Right lobe of liver (tissue), 6 donors: Measurements from ENCODE around the gene SMIM38. TPM values are rescaled to one million over a fixed set of nuclear protein-coding genes. Genes with fewer than 3 reads are reported as not detected.
A peak's percentile ranks its signal among the peaks of the same experiment; 100 is the strongest.

Experiments
- ATAC-seq, 4 donors: fragments of 200-7000 bp; cut with Tn5 transposase; one replicate each; pipeline ENCODE4 v1.9.1; 2020; ENCODE audit warnings: mild to moderate bottlenecking in 4 of 4, moderate library complexity in 4 of 4
- DNase-seq, 3 donors: peaks; one replicate each; pipeline ENCODE4 v3.0.0-alpha.2; 2020
- H3K27ac ChIP-seq, 3 donors: fragments of 200-600 bp; one replicate each; pipeline ENCODE4 v1.8.0; 2022
- H3K27me3 ChIP-seq, 2 donors: fragments of 200-600 bp; one replicate each; pipeline ENCODE4 v1.8.0; 2022
- H3K36me3 ChIP-seq, 4 donors: fragments of 200-600 bp; sonication (generic) in 1 of 4; one replicate each; pipeline versions ENCODE4 v1.5.1 to v1.8.0; 2017 to 2022; ENCODE audit warnings: control low read depth in 1 of 4
- H3K4me1 ChIP-seq, 4 donors: fragments of 200-600 bp; sonication (generic) in 1 of 4; one replicate each; pipeline versions ENCODE4 v1.5.1 to v1.8.0; 2017 to 2022; ENCODE audit warnings: control low read depth in 1 of 4
- H3K4me3 ChIP-seq, 3 donors: fragments of 200-600 bp; one replicate each; pipeline ENCODE4 v1.8.0; 2022
- H3K9me3 ChIP-seq, 4 donors: fragments of 200-600 bp; sonication (generic) in 1 of 4; one replicate each; pipeline versions ENCODE4 v1.5.1 to v1.8.0; 2017 to 2022; ENCODE audit warnings: control low read depth in 1 of 4
- POLR2A ChIP-seq: fragments of 450-650 bp; IDR thresholded peaks from one replicate; pipeline ENCODE4 v1.6.1; 2017; ENCODE audit warnings: antibody characterized with exemption, mild to moderate bottlenecking
- WGBS: methylation state at CpG from one replicate; pipeline ENCODE4 v1.1.6; 2018; ENCODE audit warnings: low coverage, low lambda C conversion rate; ENCODE audit not compliant: insufficient coverage; ENCODE audit errors: missing lambda C conversion rate; 5-methylcytosine and 5-hydroxymethylcytosine counted together
- intact Hi-C, 2 donors: fragments of 100-400 bp; cut with DNase I; formaldehyde crosslinking; loops; one replicate each; pipeline versions ENCODE4 v1.11.2 to v1.14.1; 2022
- total RNA-seq, 6 experiments: library from RNA; depleted of rRNA in 2 of 6; stranded (reverse); fragments of >200 nt in 2 of 6; fragmentation: NEBNext Ultra II Directional in 3 of 6; extraction: Animal tissue kit (Norgen Biotek cat#: 25700) in 3 of 6; gene quantifications; one replicate each; pipeline versions ENCODE4 v1.1.0 to v1.2.4, GENCODE V29; 2016 to 2023
- TF ChIP-seq, protein P1 (sequence below), 4 donors: fragments of 200-600 bp in 3 of 4; fragments of 450-650 bp in 1 of 4; IDR thresholded peaks; one replicate each; pipeline versions ENCODE4 v1.5.1 to v1.8.0; 2016 to 2022; ENCODE audit warnings: antibody characterized with exemption in 4 of 4, mild to moderate bottlenecking in 2 of 4
- donor health status: DM: no; HTN: yes; CAD: no.
- donor health status: DM: no; HTN: no; CAD: no.
- donor health status: DM: no; HTN: no; CAD: no.
- donor health status: DM: no; HTN: yes; CAD: no.
- donor health status: DM: no; HTN: yes; CAD: no.

SMIM38 gene
- total RNA-seq, 6 experiments from 2014 or later = not detected

DNA sequence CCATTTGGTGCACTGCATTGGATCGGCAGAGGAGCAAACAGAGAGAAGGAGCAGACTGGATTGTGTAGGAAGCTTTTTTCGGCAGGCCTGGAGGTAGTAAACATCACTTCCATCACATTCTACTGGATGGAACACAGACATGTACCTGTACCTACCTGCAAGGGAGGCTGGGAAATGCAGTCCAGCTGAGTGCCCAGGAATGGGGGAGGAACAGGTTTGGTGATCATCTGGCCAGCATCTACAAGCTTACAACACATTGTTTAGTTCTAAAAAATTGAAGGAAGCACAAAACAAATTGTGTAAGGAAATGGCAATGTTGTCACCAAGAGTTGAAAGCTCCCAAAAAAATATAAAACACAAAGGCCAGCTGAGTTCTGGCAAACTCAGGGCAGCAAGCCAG, 19.1 kb downstream of the SMIM38 start:
- intact Hi-C loops = no loop called here
- Histone ChIP-seq H3K4me3 (no peak overlapping the region), H3K4me1 (no peaks in the 10 kb centered on the region), H3K27ac (no peak overlapping the region), H3K9me3 (no peaks in the 10 kb centered on the region), H3K27me3 (no peaks in the 10 kb centered on the region), H3K36me3 (no peaks in the 10 kb centered on the region)
- ATAC-seq (no peak), DNase-seq (no peak)
- TF ChIP-seq POLR2A = no peak
- TF ChIP-seq, protein P1, sequence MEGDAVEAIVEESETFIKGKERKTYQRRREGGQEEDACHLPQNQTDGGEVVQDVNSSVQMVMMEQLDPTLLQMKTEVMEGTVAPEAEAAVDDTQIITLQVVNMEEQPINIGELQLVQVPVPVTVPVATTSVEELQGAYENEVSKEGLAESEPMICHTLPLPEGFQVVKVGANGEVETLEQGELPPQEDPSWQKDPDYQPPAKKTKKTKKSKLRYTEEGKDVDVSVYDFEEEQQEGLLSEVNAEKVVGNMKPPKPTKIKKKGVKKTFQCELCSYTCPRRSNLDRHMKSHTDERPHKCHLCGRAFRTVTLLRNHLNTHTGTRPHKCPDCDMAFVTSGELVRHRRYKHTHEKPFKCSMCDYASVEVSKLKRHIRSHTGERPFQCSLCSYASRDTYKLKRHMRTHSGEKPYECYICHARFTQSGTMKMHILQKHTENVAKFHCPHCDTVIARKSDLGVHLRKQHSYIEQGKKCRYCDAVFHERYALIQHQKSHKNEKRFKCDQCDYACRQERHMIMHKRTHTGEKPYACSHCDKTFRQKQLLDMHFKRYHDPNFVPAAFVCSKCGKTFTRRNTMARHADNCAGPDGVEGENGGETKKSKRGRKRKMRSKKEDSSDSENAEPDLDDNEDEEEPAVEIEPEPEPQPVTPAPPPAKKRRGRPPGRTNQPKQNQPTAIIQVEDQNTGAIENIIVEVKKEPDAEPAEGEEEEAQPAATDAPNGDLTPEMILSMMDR (IDR thresholded peaks at IDR 0.05) = no peak
- WGBS = no CpG with 5 or more reads among the region's 2 CpGs

DNA sequence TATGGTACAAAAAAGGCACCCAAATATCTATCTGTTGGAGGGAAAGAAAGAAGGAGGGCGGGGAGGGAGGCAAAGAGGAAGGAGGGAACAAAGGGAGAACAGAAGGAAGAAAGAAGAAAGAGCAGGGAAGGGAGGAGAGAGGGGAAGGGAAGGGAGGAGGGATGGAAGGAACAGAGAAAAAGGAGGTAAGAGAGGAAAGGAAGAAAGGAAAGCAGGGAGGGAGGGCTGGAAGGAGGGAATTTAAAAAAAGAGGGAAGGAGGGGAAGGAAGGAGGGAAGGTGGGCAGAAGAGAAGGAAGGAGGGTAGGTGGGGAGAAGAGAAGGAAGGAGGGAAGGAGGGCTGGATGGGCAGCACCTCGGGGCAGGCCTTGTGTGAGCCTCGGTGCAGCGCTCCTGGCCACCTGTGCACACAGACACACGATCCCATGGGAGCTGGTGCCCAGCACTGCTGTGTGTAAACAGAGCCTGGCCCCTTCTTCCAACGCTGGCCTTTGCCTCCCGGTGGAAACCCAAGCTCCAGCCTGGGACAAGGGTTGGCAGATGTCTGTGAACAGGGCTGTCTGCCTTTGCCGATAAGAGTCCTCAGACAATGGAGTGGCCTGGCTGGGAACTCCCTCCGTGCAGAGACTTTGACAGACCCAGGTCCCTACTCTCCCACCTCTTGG, 23.2 kb downstream of the SMIM38 start:
- no peaks in the 10 kb centered on the region for H3K27me3 ChIP-seq
- 50% methylated on average over 4 of the region's 9 CpGs for WGBS
- ATAC-seq = peak in 2 of 4 donors; percentile 23 to 37

DNA sequence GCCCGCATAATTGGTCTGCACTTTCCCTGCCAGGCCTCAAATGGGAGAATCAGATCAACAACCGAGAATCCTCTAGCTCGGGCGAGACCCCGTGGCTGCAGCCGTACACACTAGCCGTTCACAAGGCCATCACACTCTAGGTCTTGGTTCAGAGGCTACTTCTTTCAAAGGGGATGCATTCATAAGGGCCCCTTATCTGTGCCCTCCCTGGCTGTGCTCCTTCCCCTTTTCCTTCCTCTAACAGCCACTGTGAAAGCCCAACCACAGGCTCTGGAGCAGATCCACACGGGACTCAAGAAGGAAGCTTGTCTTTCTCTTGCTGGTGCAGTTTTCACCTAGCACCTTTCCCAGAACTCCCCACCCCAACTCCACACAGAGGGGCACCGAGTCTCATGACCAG, 24.5 kb downstream of the SMIM38 start:
- peak in 1 of 4 donors; percentile 53 for ATAC-seq
- no peaks in the 10 kb centered on the region for H3K36me3 ChIP-seq
- H3K9me3 ChIP-seq = no peaks in the 10 kb centered on the region
- peak in 1 of 3 donors; percentile 24 for DNase-seq
- WGBS = 48% methylated on average over 2 of the region's 9 CpGs
- no peak overlapping the region for H3K27ac ChIP-seq
- H3K4me3 ChIP-seq = no peak overlapping the region
- TF ChIP-seq POLR2A = no peak
- TF ChIP-seq, protein P1 (IDR thresholded peaks at IDR 0.05) = no peak
- H3K4me1 ChIP-seq = no peaks in the 10 kb centered on the region
- intact Hi-C loops = no loop called here
- no peaks in the 10 kb centered on the region for H3K27me3 ChIP-seq

More for the DNA sequence above, 23.2 kb downstream of the SMIM38 start:
- H3K36me3 ChIP-seq = no peaks in the 10 kb centered on the region
- H3K9me3 ChIP-seq = no peaks in the 10 kb centered on the region
- no peaks in the 10 kb centered on the region for H3K4me1 ChIP-seq
- no peak overlapping the region for H3K4me3 ChIP-seq
- no peak overlapping the region for H3K27ac ChIP-seq
- intact Hi-C loops = no loop called here
- DNase-seq = peak in 1 of 3 donors; percentile 31
- TF ChIP-seq, protein P1 (IDR thresholded peaks at IDR 0.05) = no peak
- no peak for TF ChIP-seq POLR2A

DNA sequence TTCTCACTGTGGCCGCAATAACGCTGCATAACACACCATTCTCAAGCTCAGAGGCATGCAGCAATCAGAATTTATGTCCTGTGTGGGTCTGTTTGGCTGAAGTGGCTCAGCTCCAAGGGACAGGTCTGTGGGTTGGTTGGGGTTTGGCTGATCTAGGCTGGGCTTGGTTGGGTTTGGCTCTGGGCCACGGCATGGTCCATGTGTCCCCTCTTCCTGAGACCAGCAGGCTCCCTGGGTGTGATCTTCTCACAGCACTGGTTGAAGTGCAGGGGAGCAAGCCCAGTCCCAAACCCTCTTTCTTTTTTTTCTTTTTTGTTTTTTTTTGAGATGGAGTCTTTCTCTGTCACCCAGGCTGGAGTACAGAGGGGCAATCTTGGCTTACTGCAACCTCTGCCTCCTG, 25.0 kb downstream of the SMIM38 start:
- intact Hi-C loops = no loop called here
- TF ChIP-seq, protein P1 (IDR thresholded peaks at IDR 0.05) = no peak
- no peak for TF ChIP-seq POLR2A
- DNase-seq (peak in 1 of 3 donors; percentile 34), ATAC-seq (no peak)
- Histone ChIP-seq H3K36me3 (no peaks in the 10 kb centered on the region), H3K4me1 (no peaks in the 10 kb centered on the region), H3K9me3 (no peaks in the 10 kb centered on the region), H3K27ac (no peak overlapping the region), H3K27me3 (no peaks in the 10 kb centered on the region), H3K4me3 (no peak overlapping the region)
- 100% methylated on average over 1 of the region's 3 CpGs for WGBS
